HEK293T (cell line): ENCODE measurements around the gene GRIA4.

Experiments used
- ARNT ChIP-seq: fragments of 450-650 bp; IDR thresholded peaks from 2 replicates; pipeline ENCODE4 v1.6.1; 2017; ENCODE audit warnings: mild to moderate bottlenecking
- BHLHE40 ChIP-seq: fragments of 450-650 bp; IDR thresholded peaks from 2 replicates; pipeline ENCODE4 v1.6.1; 2016; ENCODE audit warnings: mild to moderate bottlenecking, moderate library complexity, borderline replicate concordance
- CTBP1 ChIP-seq: fragments of 450-650 bp; IDR thresholded peaks from 2 replicates; pipeline ENCODE4 v1.6.1; 2016; ENCODE audit warnings: borderline replicate concordance
- FOXA1 ChIP-seq: fragments of 450-650 bp; IDR thresholded peaks from 2 replicates; pipeline ENCODE4 v1.6.1; 2016; ENCODE audit warnings: mild to moderate bottlenecking
- FOXK2 ChIP-seq: fragments of 450-650 bp; IDR thresholded peaks from 2 replicates; pipeline ENCODE4 v1.6.1; 2016; ENCODE audit warnings: mild to moderate bottlenecking
- FOXM1 ChIP-seq: fragments of 450-650 bp; IDR thresholded peaks from 2 replicates; pipeline ENCODE4 v1.6.1; 2017; ENCODE audit warnings: mild to moderate bottlenecking, borderline replicate concordance
- HDGF ChIP-seq: fragments of 450-650 bp; IDR thresholded peaks from 2 replicates; pipeline ENCODE4 v1.6.1; 2017; ENCODE audit warnings: antibody characterized with exemption, borderline replicate concordance
- L3MBTL2 ChIP-seq: fragments of 450-650 bp; conservative IDR thresholded peaks from 2 replicates; pipeline ENCODE4 v1.6.1; 2016; ENCODE audit warnings: mild to moderate bottlenecking
- SP1 ChIP-seq: fragments of 450-650 bp; IDR thresholded peaks from 2 replicates; pipeline ENCODE4 v1.6.1; 2017
- SUZ12 ChIP-seq: fragments of 450-650 bp; IDR thresholded peaks from 2 replicates; pipeline ENCODE4 v1.6.1; 2016; ENCODE audit warnings: mild to moderate bottlenecking
- TARDBP ChIP-seq: fragments of 450-650 bp; IDR thresholded peaks from 2 replicates; pipeline ENCODE4 v1.6.1; 2016
- ZNF384 ChIP-seq: fragments of 450-650 bp; IDR thresholded peaks from 2 replicates; pipeline ENCODE4 v1.6.1; 2016

DNA sequence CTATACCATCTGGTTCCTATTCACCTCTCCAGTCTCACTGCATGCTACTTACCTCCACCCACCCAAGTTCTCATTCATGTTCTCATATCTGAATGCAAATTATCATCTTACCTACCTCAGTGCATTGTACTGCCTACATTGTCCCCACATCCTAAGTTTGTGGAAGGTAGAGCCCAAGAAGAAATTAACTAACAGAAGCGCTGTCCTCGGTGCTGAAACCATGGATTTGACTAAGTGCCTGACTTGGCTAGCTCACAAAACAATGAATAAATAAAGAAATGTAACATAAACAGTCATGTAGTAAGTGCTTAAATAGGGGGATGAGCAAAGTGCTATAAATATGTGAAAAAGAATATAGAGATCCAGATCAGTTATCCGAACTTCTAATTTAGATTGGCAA lies 63.2 kb downstream of the GRIA4 start:
- TF ChIP-seq SP1 (no peak), TARDBP (no peak), FOXM1 (no peak), BHLHE40 (no peak), CTBP1 (no peak), ARNT (no peak), HDGF (no peak), SUZ12 (no peak), FOXK2 (no peak), L3MBTL2 (no peak), ZNF384 (no peak), FOXA1 (no peak)
